OCI-LY7 (cell line): ENCODE measurements around the gene NPR1. TPM values are rescaled to one million over a fixed set of nuclear protein-coding genes. Genes with fewer than 3 reads are reported as not detected.
A peak's percentile ranks its signal among the peaks of the same experiment; 100 is the strongest.

Source experiments
- BruUV-seq: library from RNA; stranded (reverse); fragments of 400-500 nt; replicated peaks from 2 replicates; lab custom pipeline; 2021; lab: Mats Ljungman, UMichigan
- CTCF ChIA-PET: fragments of 300-600 bp; sonication (Branson Sonifier 250); formaldehyde crosslinking; loops from one replicate; lab custom pipeline; 2022; ENCODE audit warnings: antibody characterized with exemption; ENCODE audit not compliant: unreplicated experiment; lab: Charles Lee
- POLR2A ChIA-PET: fragments of 300-600 bp; sonication (Branson Sonifier 250); formaldehyde crosslinking; loops from one replicate; lab custom pipeline; 2022; ENCODE audit warnings: antibody characterized with exemption; lab: Charles Lee
- DNase-seq: peaks from one replicate; pipeline ENCODE4 v3.0.0-alpha.2; 2015; ENCODE audit warnings: low spot score
- H2AFZ ChIP-seq: fragments of 200-600 bp; sonication (generic), shearing (Covaris generic); 2 replicates; pipeline ENCODE4 v1.6.1; 2014; ENCODE audit warnings: mild to moderate bottlenecking, antibody characterized with exemption, low read length, moderate library complexity
- H3K27ac ChIP-seq: fragments of 200-600 bp; sonication (generic); 2 replicates; pipeline ENCODE4 v1.5.1; 2014; ENCODE audit warnings: mixed run types, low read depth, mild to moderate bottlenecking, moderate library complexity, low read length, inconsistent platforms; ENCODE audit not compliant: poor library complexity, severe bottlenecking
- H3K36me3 ChIP-seq: fragments of 200-600 bp; sonication (generic); 2 replicates; pipeline ENCODE4 v1.6.1; 2014; ENCODE audit warnings: mild to moderate bottlenecking, antibody characterized with exemption, low read length, moderate library complexity, mixed read lengths; ENCODE audit not compliant: insufficient read depth
- H3K4me1 ChIP-seq: fragments of 200-600 bp; sonication (generic); 2 replicates; pipeline ENCODE4 v1.5.1; 2014; ENCODE audit warnings: mild to moderate bottlenecking, low read length; ENCODE audit not compliant: insufficient read depth, poor library complexity, severe bottlenecking
- H3K4me2 ChIP-seq: fragments of 200-600 bp; sonication (generic); 2 replicates; pipeline ENCODE4 v1.6.1; 2014; ENCODE audit warnings: mild to moderate bottlenecking, low read length
- H3K4me3 ChIP-seq: fragments of 200-600 bp; sonication (generic); 2 replicates; pipeline ENCODE4 v1.5.1; 2014; ENCODE audit warnings: mild to moderate bottlenecking, low read depth, low read length; ENCODE audit not compliant: poor library complexity, severe bottlenecking
- H3K79me2 ChIP-seq: fragments of 200-600 bp; sonication (generic); 2 replicates; pipeline ENCODE4 v1.6.1; 2016; ENCODE audit warnings: low read depth, mild to moderate bottlenecking, low read length, moderate library complexity, mixed read lengths; ENCODE audit not compliant: insufficient read depth
- H3K9me2 ChIP-seq: fragments of 200-600 bp; sonication (generic); 2 replicates; pipeline ENCODE4 v1.6.1; 2016; ENCODE audit warnings: mild to moderate bottlenecking, low read length, mixed read lengths; ENCODE audit not compliant: insufficient read depth
- H3K9me3 ChIP-seq: fragments of 200-600 bp; sonication (generic); 2 replicates; pipeline ENCODE4 v1.6.1; 2014; ENCODE audit warnings: mild to moderate bottlenecking, mixed run types, low read length, mixed read lengths
- H4K20me1 ChIP-seq: fragments of 200-600 bp; sonication (generic); 2 replicates; pipeline ENCODE4 v1.6.1; 2014; ENCODE audit warnings: mild to moderate bottlenecking, antibody characterized with exemption, low read length, moderate library complexity, mixed read lengths; ENCODE audit not compliant: insufficient read depth
- CTCF ChIP-seq: fragments of 200-600 bp; sonication (generic); conservative IDR thresholded peaks from 2 replicates; pipeline ENCODE4 v1.5.1; 2014; ENCODE audit warnings: mild to moderate bottlenecking, antibody characterized with exemption, low read length, moderate library complexity, mixed read lengths
- EZH2phosphoT487 ChIP-seq: fragments of 200-600 bp; sonication (generic); IDR thresholded peaks from 2 replicates; pipeline ENCODE4 v1.6.1; 2018; ENCODE audit warnings: low read depth, borderline replicate concordance, mild to moderate bottlenecking, mixed run types, antibody characterized with exemption, low read length, moderate library complexity, mixed read lengths
- intact Hi-C: fragments of 100-400 bp; cut with micrococcal nuclease; formaldehyde crosslinking; loops from one replicate; pipeline ENCODE4 v1.10.0; 2022; ENCODE audit not compliant: unreplicated experiment
- total RNA-seq, 2 experiments: library from RNA; depleted of rRNA in 1 of 2; stranded (reverse); fragments of >200 nt in 1 of 2; shearing (Covaris generic) in 1 of 2; gene quantifications; 2 replicates each; pipeline ENCODE4 v1.2.3, GENCODE V29; 2014 to 2022

The NPR1 gene
- total RNA-seq, 2 experiments from 2014 or later: not detected

- Histone ChIP-seq H3K9me3 (no peaks in the 10 kb centered on the region), H3K4me2 (no peak overlapping the region), H3K36me3 (peaks cover 8% of the 10 kb centered on the region), H2AFZ (no peak overlapping the region), H3K9me2 (no peaks in the 10 kb centered on the region), H3K27ac (no peak overlapping the region), H3K79me2 (no peaks in the 10 kb centered on the region), H4K20me1 (no peaks in the 10 kb centered on the region), H3K4me1 (no peaks in the 10 kb centered on the region), H3K4me3 (no peak overlapping the region)
- POLR2A ChIA-PET: interaction anchor here (0.9 to 3.2 kb wide), 3 partner anchors 8 to 25 kb away, joined by 3 to 8 read pairs (median 8); partner anchors contain the start of genes CHTOP and S100A13
- TF ChIP-seq EZH2phosphoT487 (no peak), CTCF (no peak)
- CTCF ChIA-PET: no interaction called here
- intact Hi-C loops: no loop called here
- no peak for DNase-seq
- BruUV-seq: no TSS peak
Measured at GRCh38 chr1:153651771-153652170, 26.7 kb upstream of the NPR1 start.

GRCh38 chr1:153652805-153653500 is 25.5 kb upstream of the NPR1 start:
- POLR2A ChIA-PET: interaction anchor here (0.5 to 3.2 kb wide), 4 partner anchors 9 to 174 kb away, joined by 4 to 8 read pairs (median 6); partner anchors contain the start of gene CHTOP
- H2AFZ ChIP-seq: peak overlapping the region; percentile 52; the same call in 1 of the 2 replicates
- DNase-seq: no peak
- no TSS peak for BruUV-seq
- no peak overlapping the region for H3K4me3 ChIP-seq
- H3K4me1 ChIP-seq: peaks cover 4% of the 10 kb centered on the region
- no peak overlapping the region for H3K27ac ChIP-seq
- TF ChIP-seq EZH2phosphoT487: no peak
- no peak for TF ChIP-seq CTCF
- CTCF ChIA-PET: no interaction called here
- no peaks in the 10 kb centered on the region for H3K9me3 ChIP-seq
- no peak overlapping the region for H3K4me2 ChIP-seq
- H3K9me2 ChIP-seq: no peaks in the 10 kb centered on the region
- H3K36me3 ChIP-seq: no peaks in the 10 kb centered on the region
- no peaks in the 10 kb centered on the region for H4K20me1 ChIP-seq
- H3K79me2 ChIP-seq: no peaks in the 10 kb centered on the region
- intact Hi-C loops: no loop called here

GRCh38 chr1:153655333-153655732 is 23.2 kb upstream of the NPR1 start:
- Histone ChIP-seq H3K4me2 (no peak overlapping the region), H3K79me2 (peaks cover 12% of the 10 kb centered on the region), H4K20me1 (peaks cover 6% of the 10 kb centered on the region; the same call in 1 of the 2 replicates), H3K9me2 (no peaks in the 10 kb centered on the region), H3K9me3 (no peaks in the 10 kb centered on the region), H2AFZ (no peak overlapping the region), H3K4me1 (peaks cover 18% of the 10 kb centered on the region), H3K27ac (no peak overlapping the region), H3K4me3 (no peak overlapping the region), H3K36me3 (peaks cover 5% of the 10 kb centered on the region; the same call in 1 of the 2 replicates)
- CTCF ChIA-PET: no interaction called here
- POLR2A ChIA-PET: no interaction called here
- intact Hi-C loops: loop anchor here (5.0 kb wide), 1 partner anchor 83 kb away; no protein-coding TSS in a partner anchor
- DNase-seq: no peak
- BruUV-seq: no TSS peak
- TF ChIP-seq CTCF (no peak), EZH2phosphoT487 (no peak)
